ENCODE data around the gene TACC2. TPM values are rescaled to one million over a fixed set of nuclear protein-coding genes. Genes with fewer than 3 reads are reported as not detected.

TACC2 gene
- total RNA-seq, 2 experiments from 2014 or later: not detected

GRCh38 chr10:122124808-122125207 lies 135.8 kb downstream of the TACC2 start:
- H3K27me3 Mint-ChIP-seq: no peaks in the 10 kb centered on the region
- POLR2A ChIA-PET: no interaction called here
- H3K9me3 Mint-ChIP-seq: no peaks in the 10 kb centered on the region
- H3K4me3 Mint-ChIP-seq: no peak overlapping the region
- no peak overlapping the region for H3K27ac Mint-ChIP-seq
- H3K36me3 Mint-ChIP-seq: no peaks in the 10 kb centered on the region
- no peak for DNase-seq
- ATAC-seq (ENCODE audit: low read depth): no peak
- H3K4me1 Mint-ChIP-seq: no peaks in the 10 kb centered on the region

GRCh38 chr10:122126763-122127659 lies 138.0 kb downstream of the TACC2 start:
- no peaks in the 10 kb centered on the region for H3K9me3 Mint-ChIP-seq

GRCh38 chr10:122127943-122128342 lies 139.0 kb downstream of the TACC2 start:
- Mint-ChIP-seq H3K27ac (no peak overlapping the region), H3K36me3 (no peaks in the 10 kb centered on the region), H3K4me1 (no peaks in the 10 kb centered on the region), H3K27me3 (no peaks in the 10 kb centered on the region), H3K4me3 (no peak overlapping the region), H3K9me3 (no peaks in the 10 kb centered on the region)
- DNase-seq (no peak), ATAC-seq (ENCODE audit: low read depth) (no peak)
- POLR2A ChIA-PET: no interaction called here

More at GRCh38 chr10:122126763-122127659, 138.0 kb downstream of the TACC2 start:
- no peak overlapping the region for H3K4me3 Mint-ChIP-seq
- H3K4me1 Mint-ChIP-seq: no peaks in the 10 kb centered on the region
- no peaks in the 10 kb centered on the region for H3K27me3 Mint-ChIP-seq
- no peak for ATAC-seq (ENCODE audit: low read depth)
- H3K27ac Mint-ChIP-seq: no peak overlapping the region
- POLR2A ChIA-PET: no interaction called here
- H3K36me3 Mint-ChIP-seq: no peaks in the 10 kb centered on the region
- DNase-seq: no peak

GRCh38 chr10:122128357-122128756 lies 139.4 kb downstream of the TACC2 start:
- Mint-ChIP-seq H3K4me3 (no peak overlapping the region), H3K27me3 (no peaks in the 10 kb centered on the region), H3K9me3 (no peaks in the 10 kb centered on the region), H3K4me1 (no peaks in the 10 kb centered on the region), H3K27ac (no peak overlapping the region), H3K36me3 (no peaks in the 10 kb centered on the region)
- POLR2A ChIA-PET: no interaction called here
- no peak for ATAC-seq (ENCODE audit: low read depth)
- no peak for DNase-seq

GRCh38 chr10:122130474-122131110 lies 141.6 kb downstream of the TACC2 start:
- no peaks in the 10 kb centered on the region for H3K4me1 Mint-ChIP-seq
- no peak overlapping the region for H3K27ac Mint-ChIP-seq
- POLR2A ChIA-PET: no interaction called here
- no peak for DNase-seq
- no peaks in the 10 kb centered on the region for H3K27me3 Mint-ChIP-seq
- no peaks in the 10 kb centered on the region for H3K9me3 Mint-ChIP-seq
- H3K36me3 Mint-ChIP-seq: no peaks in the 10 kb centered on the region
- no peak for ATAC-seq (ENCODE audit: low read depth)
- no peak overlapping the region for H3K4me3 Mint-ChIP-seq

GRCh38 chr10:122132331-122132755 lies 143.4 kb downstream of the TACC2 start:
- DNase-seq (no peak), ATAC-seq (ENCODE audit: low read depth) (no peak)
- Mint-ChIP-seq H3K4me1 (no peaks in the 10 kb centered on the region), H3K27me3 (no peaks in the 10 kb centered on the region), H3K4me3 (no peak overlapping the region), H3K36me3 (no peaks in the 10 kb centered on the region), H3K9me3 (no peaks in the 10 kb centered on the region), H3K27ac (no peak overlapping the region)
- POLR2A ChIA-PET: no interaction called here

GRCh38 chr10:122132882-122133565 lies 144.1 kb downstream of the TACC2 start:
- ATAC-seq (ENCODE audit: low read depth) (no peak), DNase-seq (no peak)
- POLR2A ChIA-PET: no interaction called here
- Mint-ChIP-seq H3K36me3 (no peaks in the 10 kb centered on the region), H3K4me3 (no peak overlapping the region), H3K4me1 (no peaks in the 10 kb centered on the region), H3K27ac (no peak overlapping the region), H3K27me3 (no peaks in the 10 kb centered on the region), H3K9me3 (no peaks in the 10 kb centered on the region)

GRCh38 chr10:122135251-122136025 lies 146.5 kb downstream of the TACC2 start:
- POLR2A ChIA-PET: no interaction called here
- DNase-seq (no peak), ATAC-seq (ENCODE audit: low read depth) (no peak)
- no peaks in the 10 kb centered on the region for H3K9me3 Mint-ChIP-seq
- H3K36me3 Mint-ChIP-seq: no peaks in the 10 kb centered on the region
- no peak overlapping the region for H3K4me3 Mint-ChIP-seq
- H3K4me1 Mint-ChIP-seq: no peaks in the 10 kb centered on the region
- H3K27ac Mint-ChIP-seq: no peak overlapping the region
- H3K27me3 Mint-ChIP-seq: peaks cover 2% of the 10 kb centered on the region

GRCh38 chr10:122138831-122139625 lies 150.1 kb downstream of the TACC2 start:
- Mint-ChIP-seq H3K9me3 (no peaks in the 10 kb centered on the region), H3K36me3 (no peaks in the 10 kb centered on the region), H3K27me3 (peaks cover 4% of the 10 kb centered on the region), H3K4me1 (no peaks in the 10 kb centered on the region), H3K27ac (no peak overlapping the region), H3K4me3 (no peak overlapping the region)
- DNase-seq (no peak), ATAC-seq (ENCODE audit: low read depth) (no peak)
- POLR2A ChIA-PET: no interaction called here

- Mint-ChIP-seq H3K9me3 (no peaks in the 10 kb centered on the region), H3K36me3 (no peaks in the 10 kb centered on the region), H3K27me3 (peaks cover 4% of the 10 kb centered on the region), H3K4me1 (no peaks in the 10 kb centered on the region), H3K27ac (no peak overlapping the region), H3K4me3 (no peak overlapping the region)
- DNase-seq (no peak), ATAC-seq (ENCODE audit: low read depth) (no peak)
- POLR2A ChIA-PET: no interaction called here
Measured at GRCh38 chr10:122139627-122140170, 150.7 kb downstream of the TACC2 start.

GRCh38 chr10:122140461-122140902 lies 151.5 kb downstream of the TACC2 start:
- Mint-ChIP-seq H3K36me3 (no peaks in the 10 kb centered on the region), H3K27me3 (peaks cover 4% of the 10 kb centered on the region), H3K4me1 (no peaks in the 10 kb centered on the region), H3K9me3 (peaks cover 2% of the 10 kb centered on the region), H3K4me3 (no peak overlapping the region), H3K27ac (no peak overlapping the region)
- POLR2A ChIA-PET: no interaction called here
- ATAC-seq (ENCODE audit: low read depth) (no peak), DNase-seq (no peak)

- POLR2A ChIA-PET: no interaction called here
- ATAC-seq (ENCODE audit: low read depth) (no peak), DNase-seq (no peak)
- Mint-ChIP-seq H3K27me3 (peaks cover 4% of the 10 kb centered on the region), H3K27ac (no peak overlapping the region), H3K4me1 (no peaks in the 10 kb centered on the region), H3K9me3 (peaks cover 2% of the 10 kb centered on the region), H3K36me3 (no peaks in the 10 kb centered on the region), H3K4me3 (no peak overlapping the region)
Measured at GRCh38 chr10:122140941-122141623, 152.1 kb downstream of the TACC2 start.

Data from activated naive CD8-positive, alpha-beta T cell treated with anti-CD3 and anti-CD28 coated beads, Interleukin-2, amount 10 ng/mL, durations not matched to agents 7 days and 5 days (primary cell).